ELR (cell line): ENCODE results near the gene LEAP2.

ENCODE experiments used
- DNase-seq: peaks from one replicate; pipeline ENCODE4 v3.0.0-alpha.2; 2015; ENCODE audit warnings: low read depth

Gene LEAP2

GRCh38 chr5:132877938-132878337 is 4.5 kb downstream of the LEAP2 start:
- DNase-seq: peak; percentile 34

GRCh38 chr5:132883261-132883834 is 9.9 kb downstream of the LEAP2 start:
- DNase-seq: peak; percentile 81

- DNase-seq: no peak
Observed at GRCh38 chr5:132884548-132884947, 11.1 kb downstream of the LEAP2 start.

DNA sequence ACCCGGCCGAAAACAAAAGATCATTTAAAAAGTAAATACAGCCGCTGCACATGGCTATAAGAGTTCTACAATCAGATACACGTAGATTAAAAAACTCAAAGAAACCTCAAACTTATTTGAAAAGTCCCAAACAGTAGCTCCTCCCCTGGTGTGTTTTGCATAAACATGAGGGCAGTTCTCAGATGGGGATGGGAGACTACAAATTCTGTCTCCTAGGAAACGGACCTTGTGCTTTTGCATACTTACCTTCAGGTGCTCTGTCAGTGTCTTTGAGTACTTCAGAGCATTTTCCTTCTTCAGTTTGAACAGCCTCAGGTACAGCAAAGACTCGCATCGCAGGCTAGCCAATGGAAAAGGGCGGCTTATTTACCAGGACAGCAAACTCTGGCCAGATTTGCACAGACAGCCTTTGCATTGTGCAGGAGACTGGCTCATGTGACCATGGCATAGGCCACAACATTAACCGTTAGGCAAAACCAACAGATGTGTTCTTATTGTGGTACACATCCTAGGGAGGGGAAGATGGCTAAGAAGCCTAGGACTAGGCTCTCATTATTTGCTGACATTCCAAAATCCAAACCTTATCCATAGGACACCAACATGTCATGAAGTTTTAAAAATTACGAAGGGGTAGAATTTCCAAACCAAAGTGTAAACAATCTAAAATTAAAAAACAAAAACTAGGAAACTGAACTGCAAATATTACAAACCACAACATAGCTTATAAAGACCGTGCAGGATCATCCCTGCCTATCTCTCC is 12.8 kb downstream of the LEAP2 start:
- DNase-seq: no peak

GRCh38 chr5:132887283-132887682 is 13.8 kb downstream of the LEAP2 start:
- no peak for DNase-seq

DNA sequence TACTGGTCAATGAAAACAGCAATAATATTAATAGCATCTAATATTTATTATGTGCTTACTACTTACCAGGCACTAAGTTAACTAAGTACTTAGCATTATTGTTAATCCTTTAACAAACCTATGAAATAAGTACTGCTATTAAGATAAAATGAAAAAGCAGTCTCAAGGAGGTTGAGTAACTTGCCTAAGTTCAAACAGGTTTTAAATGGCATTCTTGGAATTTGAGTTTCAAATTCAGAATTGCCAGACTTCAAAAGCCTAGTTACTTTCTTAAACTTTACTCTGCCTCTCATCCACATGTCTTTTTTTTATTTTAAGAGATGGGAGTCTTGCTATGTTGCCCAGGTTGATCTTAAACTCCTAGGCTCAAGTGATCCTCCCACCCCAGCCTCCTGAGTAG is 16.0 kb downstream of the LEAP2 start:
- DNase-seq: no peak

DNA sequence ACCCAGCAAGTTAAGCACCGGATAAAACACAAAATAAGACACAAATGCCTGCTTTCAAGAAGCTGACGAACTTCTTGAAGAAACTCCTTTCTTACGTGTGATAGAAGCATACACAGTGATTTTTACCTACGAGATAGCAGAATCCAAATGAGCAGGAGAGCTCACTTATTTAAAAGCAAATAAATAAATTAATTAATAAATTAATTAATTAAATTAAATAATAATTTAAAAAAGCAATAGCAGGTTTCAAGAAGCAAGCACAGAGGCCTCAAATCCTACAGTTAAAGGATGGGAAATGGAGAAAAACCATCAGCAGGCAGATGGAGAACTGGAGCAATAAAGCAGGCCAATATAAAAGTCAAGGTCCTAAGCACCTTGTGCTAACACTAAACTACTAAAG is 17.3 kb downstream of the LEAP2 start:
- DNase-seq: no peak

DNA sequence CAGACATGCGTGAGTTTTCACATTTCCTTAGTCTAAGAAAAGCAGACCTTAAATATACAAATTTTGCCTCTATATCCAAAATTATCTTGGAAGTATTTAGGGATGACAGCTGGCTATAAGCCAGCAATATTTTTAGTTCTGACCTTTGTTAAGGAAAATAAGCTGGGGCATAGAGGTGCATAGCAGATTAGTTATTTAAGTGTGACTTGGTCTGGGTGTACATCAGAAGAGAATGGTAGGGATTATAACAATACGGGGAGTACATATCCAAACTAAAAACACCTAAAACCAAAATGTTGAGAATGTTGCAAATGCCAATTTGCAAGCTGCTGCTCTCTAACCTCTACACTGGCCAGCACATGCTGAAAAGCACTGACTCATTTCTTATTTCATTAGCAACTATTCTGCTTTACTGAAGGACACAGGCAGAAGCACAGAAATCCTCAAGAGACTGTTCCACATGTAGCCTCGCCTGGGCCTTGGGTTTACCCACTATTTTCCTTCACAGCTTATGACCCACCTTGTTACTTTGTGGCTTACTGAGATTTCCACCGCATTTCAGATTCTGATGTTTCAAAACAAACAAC is 22.3 kb downstream of the LEAP2 start:
- no peak for DNase-seq

GRCh38 chr5:132896685-132897084 is 23.2 kb downstream of the LEAP2 start:
- DNase-seq: no peak

- DNase-seq: no peak
Observed at GRCh38 chr5:132898094-132898493, 24.6 kb downstream of the LEAP2 start.

GRCh38 chr5:132901036-132901435 is 27.6 kb downstream of the LEAP2 start:
- no peak for DNase-seq

DNA sequence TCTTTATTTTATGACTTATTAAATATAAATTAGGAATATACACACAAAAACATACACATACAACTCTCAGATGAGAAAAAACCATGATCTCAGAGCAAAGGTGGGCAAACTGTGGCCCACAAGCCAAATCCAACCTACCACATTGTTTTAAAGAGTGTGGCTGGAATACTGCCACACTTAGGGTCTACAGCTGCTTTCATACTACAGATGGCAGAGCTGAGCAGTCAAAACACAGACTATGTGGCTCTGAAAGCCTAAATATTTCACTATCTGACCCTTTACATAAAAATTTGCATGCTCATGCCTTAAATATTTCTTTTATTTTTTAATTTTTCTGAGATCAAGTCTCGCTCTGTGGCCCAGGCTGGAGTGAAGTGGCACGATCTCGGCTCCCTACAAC is 28.3 kb downstream of the LEAP2 start:
- no peak for DNase-seq

GRCh38 chr5:132905938-132906337 is 32.5 kb downstream of the LEAP2 start:
- peak; percentile 13 for DNase-seq

- DNase-seq: no peak
Observed at GRCh38 chr5:132907161-132907560, 33.7 kb downstream of the LEAP2 start.

DNA sequence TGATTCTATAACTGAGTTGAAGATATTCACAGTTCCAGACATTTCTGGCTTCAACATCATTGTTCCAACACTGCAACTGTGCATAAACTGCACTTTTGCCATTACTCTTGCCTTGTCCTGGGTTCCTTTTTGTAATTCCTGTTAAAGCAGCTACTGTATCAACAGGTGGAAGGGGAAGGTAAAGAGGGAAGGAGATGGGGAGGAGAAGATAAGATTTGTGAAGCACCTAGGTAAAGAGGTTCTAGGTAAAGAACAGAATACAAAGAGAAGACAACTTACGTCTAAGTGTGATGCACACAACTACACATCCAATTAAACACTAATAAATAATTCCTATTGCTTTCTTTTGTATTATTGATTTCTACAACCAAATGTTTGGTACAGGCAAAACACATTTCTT is 36.2 kb downstream of the LEAP2 start:
- DNase-seq: no peak

DNA sequence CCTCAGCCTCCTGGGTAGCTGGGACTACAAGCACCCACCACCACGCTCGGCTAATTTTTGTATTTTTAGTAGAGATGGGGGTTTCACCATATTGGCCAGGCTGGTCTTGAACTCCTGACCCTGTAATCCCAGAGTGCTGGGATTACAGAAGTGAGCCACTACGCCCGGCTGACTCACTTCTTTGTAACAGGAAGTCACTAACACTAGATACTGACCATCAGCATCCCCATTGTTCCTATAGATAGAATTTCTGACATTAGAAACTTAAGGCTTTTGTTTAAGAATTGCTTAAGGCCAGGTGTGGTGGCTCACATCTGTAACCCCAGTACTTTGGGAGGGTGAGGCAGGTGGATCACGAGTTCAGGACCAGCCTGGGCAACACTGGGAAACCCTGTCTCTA is 42.2 kb downstream of the LEAP2 start:
- DNase-seq: peak; percentile 62

GRCh38 chr5:132916086-132916485 is 42.6 kb downstream of the LEAP2 start:
- peak; percentile 4 for DNase-seq
